ENCODE measurements around the gene COL4A2.
"Not testable (repeated sequence)": the region's sequence is repeated elsewhere in the genome, so short reads cannot be mapped to it uniquely, and the experiment has no call there.

The COL4A2 gene

DNA sequence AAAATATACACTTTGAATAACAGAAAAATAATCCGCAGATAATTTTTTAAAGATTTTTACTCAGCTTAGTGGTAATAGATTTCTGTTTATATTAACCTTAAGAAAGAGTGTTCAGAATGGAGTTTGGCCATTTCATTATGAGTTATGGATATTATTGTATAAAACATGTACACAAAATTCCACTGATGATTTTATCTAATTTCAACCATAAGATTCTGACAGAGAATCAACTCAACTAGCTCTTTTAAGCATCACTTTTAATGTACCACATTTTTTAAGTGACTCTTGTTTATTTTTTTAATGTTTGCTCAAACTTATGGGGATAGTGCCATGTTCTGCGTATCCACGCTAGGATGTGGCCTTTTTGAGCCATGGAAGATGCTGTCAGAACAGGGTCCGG lies 75.7 kb downstream of the COL4A2 start:
- FAIRE-seq = no peak

DNA sequence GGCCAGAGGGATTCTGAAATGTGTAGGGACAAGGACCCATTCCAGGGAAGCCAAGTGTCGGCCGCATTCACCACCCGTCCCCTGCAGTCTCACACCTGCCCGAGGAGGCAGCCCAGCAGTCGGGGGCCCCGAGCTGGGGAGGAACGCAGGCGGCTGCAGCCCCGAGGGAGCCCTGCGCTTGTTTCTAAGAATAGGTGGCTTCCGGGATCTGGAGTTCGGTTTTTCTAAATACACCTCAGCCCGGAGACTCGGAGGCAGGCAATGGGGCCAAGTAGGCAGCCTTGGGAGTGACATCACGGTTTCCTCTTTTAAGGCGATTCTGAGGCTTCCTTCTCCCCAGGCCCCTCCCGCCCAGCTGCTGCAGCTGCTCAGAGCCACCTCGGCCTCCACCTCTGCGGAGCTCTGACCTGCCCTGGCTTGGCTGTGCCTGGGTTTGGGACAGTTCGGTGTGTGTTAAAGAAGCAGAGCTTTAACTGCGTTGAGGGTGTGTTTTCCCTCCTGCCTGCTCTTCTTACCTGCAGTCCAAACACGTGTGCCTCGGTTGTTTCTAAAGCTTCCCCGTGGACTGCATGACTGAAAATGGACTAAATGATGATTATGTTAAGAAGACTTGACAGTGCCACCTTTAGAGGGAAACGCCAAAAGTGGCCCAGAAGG lies 80.5 kb downstream of the COL4A2 start:
- no peak for FAIRE-seq

DNA sequence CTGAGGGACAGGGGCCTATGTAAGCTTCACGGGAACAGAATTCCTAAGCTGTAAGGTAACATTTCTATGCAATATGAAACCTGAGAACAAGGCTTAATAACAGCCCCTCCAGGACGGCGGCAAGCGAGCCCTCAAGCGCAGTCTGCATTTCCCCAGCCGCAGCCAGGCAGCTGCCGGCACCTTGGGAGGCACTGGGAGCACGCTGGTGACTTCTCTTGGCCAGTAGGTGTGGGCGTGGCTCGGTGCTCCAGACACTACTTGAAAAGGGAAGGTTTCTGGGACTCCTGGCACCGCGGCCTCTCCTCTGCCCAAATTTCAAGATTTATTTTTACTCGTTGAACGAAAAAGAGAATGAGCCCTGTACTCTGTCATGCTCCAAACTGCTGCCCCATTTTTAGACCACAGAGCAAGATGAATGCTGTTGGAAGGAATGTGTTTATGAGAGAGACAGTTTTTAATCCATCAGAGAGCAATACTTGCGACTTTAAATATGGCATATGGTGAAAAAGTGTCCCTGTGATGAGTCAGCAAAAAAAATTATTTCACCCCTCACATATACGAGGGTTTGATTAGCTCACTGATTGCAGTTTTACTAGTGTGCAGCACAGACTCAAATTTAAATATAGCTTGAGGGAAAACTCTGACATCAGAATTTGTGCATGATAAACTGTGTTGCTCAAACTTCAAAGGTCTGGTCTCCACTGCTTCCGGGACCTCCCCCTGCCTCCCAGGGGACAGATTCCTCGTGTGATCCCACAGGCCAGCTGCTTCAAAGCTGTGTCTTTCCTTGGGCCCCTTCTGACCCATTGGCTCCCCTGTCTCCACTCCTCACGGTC lies 81.2 kb downstream of the COL4A2 start:
- no peak for FAIRE-seq

DNA sequence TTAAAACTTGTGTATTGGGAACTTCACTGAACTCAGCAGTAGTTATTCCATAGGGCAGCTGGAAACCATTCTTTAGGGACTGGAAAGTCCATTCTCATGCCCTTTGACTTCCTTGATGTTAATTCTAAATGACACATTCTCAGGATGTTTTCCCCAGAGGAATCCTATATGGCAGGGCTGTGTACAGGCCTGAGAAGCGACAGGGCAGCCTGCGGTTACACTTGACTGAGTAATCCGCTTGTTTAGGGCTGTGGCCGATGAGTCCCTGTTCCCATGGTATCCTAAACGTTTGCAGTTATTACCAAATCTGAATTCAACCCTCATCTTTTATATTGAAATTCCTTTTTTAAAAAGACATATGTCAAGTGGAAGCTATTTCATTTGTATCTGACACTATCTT lies 83.5 kb downstream of the COL4A2 start:
- FAIRE-seq = no peak

DNA sequence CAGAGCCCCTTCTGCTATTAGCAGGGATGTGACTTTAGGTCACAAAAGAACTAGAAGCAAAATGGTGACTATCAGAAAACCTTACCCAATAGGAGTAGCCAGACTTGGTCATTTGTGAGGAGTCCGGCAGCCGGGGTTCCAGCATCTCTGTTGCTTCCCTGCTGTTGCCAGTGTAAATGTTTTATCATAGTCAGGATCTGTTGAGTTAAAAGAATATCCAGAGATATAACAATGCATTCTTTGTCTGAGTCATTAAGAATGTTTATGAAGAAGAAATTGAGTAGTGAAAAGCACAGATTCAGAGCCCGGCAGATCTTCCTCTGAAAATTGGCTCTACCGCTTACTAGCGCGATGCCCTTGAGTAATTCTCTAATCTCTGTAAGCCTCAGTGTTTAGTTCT lies 84.2 kb downstream of the COL4A2 start:
- FAIRE-seq = no peak

DNA sequence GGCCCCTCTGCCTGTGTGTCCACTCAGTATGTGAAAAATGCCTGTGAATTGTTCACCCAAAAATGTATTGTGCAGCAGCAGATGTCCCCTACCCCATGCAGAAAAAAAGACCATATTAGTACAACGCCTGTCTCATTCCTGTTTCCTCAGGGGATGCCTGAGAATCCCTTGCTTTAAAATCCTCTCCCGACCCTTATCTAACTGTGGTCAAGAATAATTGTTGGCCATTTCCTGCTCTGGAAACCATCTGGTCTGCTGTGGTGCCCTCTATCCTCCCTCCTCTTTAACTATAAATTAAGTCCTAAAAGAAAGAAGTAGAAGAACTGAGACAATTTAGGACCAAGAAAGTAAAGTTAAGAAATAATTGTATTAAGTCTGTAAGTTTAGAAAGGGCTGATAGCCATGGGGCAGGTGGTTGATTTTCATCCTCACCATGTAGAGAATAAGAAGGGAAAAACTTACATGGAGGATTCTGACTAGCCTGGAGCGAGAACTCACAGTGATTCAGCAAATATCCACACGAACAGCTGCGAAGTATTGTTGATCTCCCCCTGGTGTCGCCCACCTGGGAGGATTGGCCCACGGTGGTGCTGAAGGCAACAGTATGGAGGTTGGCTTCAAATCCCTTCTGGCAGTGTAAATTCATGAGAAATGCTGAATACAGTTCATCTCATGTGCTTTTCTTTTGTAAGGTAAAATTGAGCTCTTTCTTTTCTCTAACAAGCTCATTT lies 85.6 kb downstream of the COL4A2 start:
- no peak for FAIRE-seq

DNA sequence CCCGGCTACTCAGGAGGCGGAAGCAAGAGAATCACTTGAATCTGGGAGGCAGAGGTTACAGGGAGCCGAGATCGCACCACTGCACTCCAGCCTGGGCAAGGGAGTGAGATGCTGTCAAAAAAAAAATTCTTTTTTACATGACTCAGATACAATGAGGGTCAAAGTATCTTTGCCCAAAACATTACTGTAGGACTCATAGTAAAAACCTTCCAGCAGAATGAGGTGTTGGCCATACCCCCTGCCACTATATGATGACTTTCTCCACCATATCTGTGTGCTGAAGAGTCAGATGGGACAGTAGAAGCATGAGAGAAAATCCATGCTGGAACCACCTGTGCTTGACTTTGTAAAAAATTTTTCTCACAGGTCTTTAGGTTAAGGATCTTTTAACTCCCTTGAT lies 86.7 kb downstream of the COL4A2 start:
- no peak for FAIRE-seq

DNA sequence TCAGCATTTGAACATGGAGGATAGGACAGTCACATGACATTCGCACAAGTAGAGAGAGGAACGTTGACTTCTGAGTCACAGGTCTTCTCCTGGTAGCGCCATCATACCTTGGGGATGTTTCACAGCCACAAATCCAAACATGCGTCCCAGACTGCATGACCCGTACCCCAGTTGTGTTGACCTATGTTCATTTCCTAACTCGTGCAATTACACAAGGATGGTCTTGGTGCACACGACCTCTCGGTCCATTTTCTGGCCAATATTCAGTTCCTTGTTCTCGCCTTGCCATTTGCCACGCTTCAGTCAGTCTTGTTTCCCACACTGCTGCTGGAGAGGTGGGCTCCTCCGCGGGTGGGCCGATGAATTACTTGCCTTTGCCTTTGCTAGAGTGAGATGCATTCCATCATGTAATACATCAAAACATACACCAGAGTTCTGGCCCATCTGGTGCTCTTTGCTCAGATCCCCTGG lies 87.3 kb downstream of the COL4A2 start:
- FAIRE-seq = no peak

DNA sequence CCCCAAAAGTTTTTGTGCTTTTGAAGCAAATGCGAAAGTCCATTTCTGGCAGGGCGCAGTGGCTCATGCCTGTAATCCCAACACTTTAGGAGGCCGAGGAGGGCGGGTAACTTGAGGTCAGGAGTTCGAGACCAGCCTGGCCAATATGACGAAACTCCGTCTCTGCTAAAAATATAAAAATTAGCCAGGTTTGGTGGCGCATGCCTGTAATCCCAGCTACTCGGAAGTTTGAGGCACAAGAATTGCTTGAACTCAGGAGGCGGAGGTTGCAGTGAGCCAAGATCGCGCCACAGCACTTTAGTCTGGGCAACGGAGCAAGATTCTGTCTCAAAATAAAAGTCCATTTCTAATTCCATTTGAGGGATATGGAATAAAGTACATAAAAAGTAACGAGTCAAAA lies 88.5 kb downstream of the COL4A2 start:
- FAIRE-seq = not testable (repeated sequence)

DNA sequence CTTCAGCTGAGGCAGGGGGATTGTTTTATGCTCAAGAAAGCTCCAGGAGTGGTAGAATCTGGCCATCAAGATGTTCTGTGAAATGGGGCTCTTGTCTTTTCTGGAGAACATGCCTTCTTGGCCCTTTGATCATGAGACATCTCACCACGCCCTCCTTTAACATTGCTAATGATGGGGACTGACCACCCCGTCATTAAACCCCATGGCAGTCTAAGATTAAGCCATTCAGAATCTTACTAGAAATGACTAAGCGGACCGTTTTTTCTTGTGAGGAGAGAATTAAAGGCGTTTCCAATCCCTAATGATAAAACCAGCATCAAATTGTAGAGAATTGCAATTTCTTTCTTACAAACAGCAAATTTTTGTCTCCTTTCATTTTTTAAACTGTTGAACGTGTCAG lies 89.4 kb downstream of the COL4A2 start:
- FAIRE-seq = no peak

DNA sequence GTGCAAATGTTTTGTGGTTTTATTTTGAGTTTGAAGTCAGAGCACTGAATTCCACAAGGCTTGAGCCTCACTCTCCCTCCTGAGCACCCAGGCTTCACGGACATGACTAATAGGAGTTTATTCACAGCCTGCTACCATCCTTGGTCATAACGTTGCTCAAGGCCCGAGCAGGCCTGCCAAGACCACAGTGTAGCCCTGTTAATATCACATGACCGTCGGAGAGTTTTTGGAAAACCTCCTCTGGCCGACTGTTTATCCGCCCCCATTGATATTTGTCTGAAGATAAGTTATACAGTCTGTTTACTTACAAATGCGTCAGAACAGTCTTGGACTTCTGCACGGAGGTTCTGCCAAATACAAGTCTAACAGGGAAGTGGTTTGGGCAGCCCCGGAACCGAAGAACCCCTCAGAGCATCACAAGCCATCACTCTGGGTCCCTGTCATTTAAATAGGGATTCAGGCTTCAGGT lies 89.9 kb downstream of the COL4A2 start:
- no peak for FAIRE-seq

DNA sequence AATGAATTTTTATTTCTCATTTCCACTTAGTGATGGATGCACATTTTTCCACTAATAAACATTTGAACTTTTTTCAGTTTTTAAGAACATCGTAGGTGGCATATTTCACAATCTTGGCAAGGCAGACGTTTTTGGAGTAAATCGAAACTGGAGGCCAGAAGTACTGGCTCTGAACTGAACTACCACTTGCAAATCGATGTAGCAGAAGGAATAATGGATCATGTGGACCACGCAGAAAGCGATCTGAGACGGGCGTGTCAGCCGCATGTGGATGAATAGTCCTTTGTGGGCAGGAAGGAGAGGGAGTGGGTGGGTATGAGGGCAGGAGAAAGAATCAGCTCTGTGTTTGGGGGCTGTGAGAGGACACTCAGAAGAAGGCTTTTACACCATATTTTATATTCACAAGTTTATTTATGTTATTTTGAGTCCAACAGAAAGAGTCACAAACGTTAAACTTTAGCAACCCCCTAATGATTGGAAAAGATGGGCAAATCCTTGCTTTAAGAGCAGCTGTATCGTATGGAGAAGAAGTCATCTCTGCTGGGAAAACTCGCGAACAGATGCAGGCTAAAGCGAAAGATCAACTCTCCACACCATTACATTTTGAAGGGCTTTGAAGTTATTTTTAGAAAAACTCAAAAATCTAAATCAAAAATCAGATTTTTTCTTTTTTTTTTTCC lies 90.5 kb downstream of the COL4A2 start:
- FAIRE-seq = no peak

DNA sequence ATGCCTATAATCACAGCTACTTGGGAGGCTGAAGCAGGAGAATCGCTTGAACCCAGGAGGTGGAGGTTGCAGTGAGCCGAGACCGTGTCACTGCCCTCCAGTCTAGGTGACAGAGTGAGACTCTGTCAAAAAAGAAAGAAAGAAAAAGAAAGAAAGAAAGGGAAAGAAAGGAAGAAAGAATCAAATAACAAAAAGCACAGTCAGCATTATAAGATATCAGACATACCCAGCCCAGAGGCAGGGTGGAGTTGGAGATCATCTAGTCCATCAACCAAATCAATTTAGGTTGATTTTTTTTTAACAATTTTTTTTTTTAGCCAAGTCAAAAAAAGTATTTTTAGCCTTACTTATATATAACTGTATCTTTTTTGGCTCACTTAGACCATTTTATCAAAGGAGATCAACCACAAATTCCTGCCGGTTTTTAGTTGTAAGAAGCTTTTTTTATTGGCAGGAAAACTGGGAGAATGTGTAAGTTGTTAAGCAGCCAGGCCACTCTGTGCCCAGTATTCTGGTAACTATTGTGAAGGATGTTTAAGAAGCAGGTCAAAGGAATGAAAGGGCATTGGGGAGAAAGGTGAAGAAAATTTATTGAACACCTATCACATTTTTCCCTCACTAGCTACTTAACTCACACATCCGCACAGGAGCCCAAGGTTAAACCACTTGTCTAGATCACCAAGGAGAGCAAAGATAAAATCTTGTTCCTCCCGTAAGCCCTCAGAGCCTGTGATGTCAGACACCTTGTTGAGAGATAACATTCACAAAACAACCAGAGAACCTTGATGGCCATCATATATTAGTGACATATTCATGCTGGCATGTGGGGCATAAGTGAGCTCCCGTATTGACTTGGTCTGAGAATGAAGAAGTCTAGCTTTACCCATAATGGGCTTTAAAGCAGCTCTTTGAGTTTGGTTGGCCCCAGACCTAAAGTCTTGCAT lies 91.8 kb downstream of the COL4A2 start:
- FAIRE-seq = no peak

DNA sequence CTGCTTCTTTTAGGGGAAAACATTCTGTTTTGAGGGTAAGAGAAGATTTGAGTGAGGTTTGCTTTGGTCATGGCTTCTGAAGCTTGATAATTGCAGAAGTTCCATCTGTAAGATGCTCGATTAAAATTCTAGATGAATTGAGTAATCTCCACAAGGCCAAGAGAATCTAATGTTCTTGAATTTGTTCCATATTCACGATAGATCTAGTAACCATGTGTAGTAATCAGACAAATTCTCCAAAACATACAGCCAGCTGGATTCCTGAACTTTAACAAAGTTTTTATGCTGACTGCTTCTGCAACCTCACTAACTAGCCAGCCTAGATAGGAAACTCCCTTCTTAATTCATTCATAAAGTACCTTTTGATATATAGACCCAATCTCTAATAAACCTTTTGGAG lies 92.7 kb downstream of the COL4A2 start:
- FAIRE-seq = no peak

DNA sequence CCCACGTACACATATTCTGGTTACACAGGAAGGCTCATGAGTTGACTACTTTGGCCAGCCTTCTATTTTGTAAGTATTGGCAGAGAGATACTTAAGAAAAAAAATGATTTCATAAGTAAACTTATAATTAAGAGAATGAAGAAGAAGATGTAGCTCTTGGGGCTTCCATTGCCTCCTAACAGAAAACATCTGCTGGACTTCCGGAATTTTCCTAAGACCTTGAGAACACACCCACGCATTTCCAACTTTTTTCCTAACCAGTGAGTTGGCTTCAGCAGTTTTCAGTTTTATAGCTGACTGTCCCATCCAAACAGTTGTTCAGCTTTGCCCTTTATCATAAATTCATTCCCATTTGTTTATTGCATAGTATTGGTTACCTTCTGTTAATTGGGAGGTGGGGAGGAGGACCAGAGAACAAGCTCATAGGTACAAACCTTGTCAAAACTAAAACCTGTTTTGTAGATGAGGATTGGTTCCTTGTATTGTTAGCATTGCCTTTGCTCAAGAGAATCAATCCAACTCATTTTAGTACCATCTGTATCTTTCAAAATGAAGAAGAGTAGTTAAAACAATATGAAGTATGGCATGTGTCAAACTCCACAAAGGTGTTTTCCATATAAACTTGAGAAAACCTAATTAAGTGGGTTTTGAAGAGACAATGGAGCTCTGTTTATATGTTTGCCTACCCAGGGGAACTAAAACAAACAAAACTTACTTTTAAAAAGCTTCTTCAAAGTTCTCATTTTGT lies 93.9 kb downstream of the COL4A2 start:
- no peak for FAIRE-seq

DNA sequence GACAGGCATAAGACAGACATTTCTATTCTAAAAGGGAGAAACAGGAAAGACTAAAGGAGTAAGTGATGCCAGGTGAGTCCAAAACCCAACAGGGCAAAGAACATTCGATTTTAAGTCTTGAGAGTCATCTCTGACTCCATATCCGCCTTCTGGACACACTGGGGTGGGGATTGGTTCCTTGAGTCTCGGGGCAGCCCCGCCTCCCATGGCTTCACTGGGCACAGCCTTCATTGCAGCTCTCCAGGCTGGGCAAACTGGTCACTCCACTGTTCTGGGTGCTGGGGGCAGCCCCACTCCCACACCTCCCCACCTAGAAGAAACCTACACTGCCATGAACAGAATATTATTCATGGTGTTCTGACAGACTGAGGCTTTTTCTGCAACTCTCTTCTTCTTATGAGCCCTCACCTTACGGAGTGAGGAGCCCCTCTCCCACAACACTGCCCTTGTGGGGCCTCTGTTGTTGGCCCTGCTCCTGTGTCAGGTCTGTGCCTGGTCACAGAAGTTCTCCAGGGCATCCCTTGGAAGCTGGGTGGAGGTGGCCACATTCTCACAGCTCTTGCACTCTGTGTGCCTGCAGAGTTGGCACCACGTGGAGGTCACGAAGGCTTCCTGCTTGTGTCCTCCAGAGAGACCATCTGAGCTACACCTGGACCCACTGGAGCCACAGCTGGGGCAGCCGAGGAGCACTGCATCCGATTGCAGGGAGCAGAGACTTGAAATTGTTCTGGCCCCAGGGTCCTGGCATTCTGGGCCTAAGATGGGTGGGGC lies 95.4 kb downstream of the COL4A2 start:
- no peak for FAIRE-seq

DNA sequence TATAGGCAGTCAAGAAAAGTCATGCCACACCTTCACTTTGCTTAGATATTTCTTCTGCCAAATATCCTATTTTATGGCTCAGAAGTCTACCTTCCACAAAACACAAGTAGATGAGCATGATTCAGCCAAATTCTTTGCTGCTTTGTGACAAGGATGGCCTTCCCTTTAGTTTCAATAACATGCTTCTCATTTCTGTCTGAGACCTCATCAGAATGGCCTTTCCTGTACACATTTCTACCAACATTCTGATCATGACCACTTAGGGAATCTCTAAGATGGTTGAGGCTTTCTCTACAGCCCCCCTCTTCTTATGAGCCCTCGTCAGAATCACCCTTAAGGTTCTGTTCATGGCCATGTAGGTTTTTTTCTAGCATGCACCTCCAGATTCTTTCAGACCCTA lies 96.2 kb downstream of the COL4A2 start:
- no peak for FAIRE-seq

DNA sequence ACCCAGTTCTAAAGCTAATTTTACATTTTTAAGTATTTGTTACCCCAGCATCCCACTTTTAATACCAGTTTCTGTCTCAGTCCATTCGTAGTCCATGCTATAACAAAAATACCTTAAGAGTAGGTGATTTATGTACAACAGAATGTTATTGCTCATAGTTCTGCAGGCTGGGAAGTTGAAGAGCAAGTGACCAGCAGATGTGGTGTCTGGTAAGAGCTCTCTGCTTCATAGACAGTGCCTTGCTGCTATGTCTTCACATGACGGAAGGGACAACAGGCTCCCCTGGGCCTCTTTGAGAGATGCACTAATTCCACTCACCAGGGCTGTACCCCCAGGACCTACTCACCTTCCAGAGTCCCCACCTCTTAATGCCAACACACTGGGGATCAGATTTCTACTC lies 96.6 kb downstream of the COL4A2 start:
- FAIRE-seq = no peak

DNA sequence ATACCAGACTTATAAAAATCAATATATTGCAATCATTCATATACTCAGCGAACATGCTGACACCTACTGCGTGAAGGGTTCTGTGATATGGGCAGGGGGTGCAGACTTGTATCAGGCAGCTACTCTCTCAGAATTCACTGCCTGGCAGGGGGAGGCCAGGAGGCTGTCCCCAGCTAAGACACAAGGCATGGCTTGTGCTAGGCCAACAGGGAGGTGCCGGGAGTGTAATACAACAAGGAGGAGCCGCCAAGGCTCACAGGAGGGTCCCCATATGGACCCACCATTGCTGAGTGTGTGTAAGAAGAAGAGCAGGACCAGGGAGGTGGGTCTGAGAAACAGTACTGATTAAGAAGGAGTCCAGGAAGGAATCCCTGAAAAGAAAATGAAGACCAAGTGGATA lies 97.2 kb downstream of the COL4A2 start:
- no peak for FAIRE-seq

Measured in G401.6 (cell line).